ENCODE measurements around the gene LMOD2.
A peak's percentile ranks its signal among the peaks of the same experiment; 100 is the strongest.

The LMOD2 gene

DNA sequence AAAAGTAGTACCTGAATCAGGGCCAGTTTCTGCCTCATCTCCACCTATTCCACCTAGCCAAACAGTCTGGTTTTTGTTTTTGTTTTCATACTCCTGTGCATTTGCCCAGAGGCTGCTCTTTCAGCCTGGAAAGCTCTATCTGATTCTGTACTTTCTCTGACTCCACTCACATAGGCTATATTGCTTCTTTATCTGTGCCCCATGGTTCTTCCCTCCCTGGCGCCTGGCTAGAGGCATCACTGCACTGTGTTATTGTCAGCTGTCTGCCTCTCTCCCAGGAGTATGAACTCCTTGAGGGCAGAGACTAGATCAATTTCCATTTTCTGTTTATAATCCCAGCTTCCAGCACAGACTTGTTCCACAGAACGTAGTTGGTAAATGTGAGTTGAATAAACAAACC, 5.1 kb upstream of the LMOD2 start:
- TF ChIP-seq GATA1 (IDR thresholded peaks at IDR 0.05; ENCODE audit: low read depth, low read length), result no peak
- no peak for DNase-seq

DNA sequence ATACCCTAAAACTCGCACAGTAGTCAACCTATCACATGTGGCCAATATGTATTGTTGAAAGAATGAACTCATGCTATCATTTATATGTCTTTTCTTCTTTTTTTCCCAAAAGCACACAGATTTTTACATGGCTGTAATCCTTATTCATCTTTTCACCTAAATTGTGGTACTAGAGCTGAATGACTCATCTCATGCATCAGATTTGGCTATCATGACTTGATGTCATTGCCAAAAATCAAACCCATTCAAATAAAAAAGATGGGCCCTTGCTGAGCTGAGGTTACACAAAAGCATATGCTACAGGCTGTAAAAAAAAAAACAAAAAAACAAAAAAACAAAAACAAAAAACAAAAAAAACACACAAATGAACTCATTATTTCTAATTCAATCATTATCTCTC, 3.3 kb upstream of the LMOD2 start:
- DNase-seq, result no peak
- TF ChIP-seq GATA1 (IDR thresholded peaks at IDR 0.05; ENCODE audit: low read depth, low read length) (no peak), POLR2A (IDR thresholded peaks at IDR 0.05; ENCODE audit: low read length) (no peak)

DNA sequence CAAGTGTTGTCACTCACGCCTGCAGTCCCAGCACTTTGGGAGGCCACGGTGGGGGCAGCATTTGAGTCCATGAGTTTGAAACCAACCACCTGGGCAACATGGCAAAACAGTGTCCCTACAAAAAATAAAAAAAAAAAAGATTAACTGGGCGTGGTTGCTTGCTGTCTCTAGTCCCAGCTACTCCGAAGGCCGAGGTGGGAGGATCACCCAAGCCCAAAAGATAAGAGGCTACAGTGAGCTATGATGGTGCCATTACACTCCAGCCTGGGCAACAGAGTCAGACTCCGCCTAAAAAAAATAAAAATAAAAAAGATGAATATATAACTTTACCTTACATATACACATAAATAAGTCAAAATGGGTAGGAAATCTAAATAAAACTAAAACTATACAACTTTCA, 2.5 kb upstream of the LMOD2 start:
- no peak for TF ChIP-seq POLR2A (IDR thresholded peaks at IDR 0.05; ENCODE audit: low read length)
- TF ChIP-seq GATA1 (IDR thresholded peaks at IDR 0.05; ENCODE audit: low read depth, low read length), result no peak
- DNase-seq, result no peak

DNA sequence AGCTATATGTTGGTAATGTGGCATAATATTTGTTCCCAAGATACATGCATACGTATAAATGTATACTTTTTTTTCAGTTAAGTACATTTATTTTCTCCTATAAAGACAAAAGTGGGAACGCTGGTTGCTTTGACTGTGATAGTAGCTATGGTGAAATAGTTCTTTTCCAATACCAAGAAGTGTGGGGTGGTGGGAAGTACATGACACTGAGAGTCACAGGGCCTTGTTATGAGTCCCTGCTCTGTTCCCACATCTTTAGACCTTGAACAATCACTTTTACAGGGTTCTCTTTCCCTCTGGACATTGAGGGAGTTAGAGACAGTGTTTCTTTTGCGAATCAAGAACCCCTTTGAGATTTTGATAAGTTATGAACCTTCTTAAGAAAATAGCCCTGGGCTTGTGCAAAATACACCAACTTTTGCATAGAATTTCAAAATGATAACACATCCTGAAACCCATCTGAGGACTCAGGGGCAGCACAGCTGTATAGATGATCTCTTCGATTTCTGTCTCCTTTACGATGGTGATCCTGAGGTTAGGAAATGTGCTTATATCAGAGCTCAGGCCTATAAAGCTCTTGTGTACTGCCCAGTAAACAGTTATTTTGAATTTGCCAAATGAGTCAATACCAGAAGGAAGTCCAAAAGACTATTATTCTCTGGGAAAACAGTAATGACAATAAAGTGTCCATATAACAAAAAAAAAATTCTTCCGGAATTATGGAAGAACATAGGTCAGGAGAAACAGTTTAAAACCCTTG, 1.1 kb downstream of the LMOD2 start:
- TF ChIP-seq GATA1 (IDR thresholded peaks at IDR 0.05; ENCODE audit: low read depth, low read length) (no peak), POLR2A (IDR thresholded peaks at IDR 0.05; ENCODE audit: low read length) (no peak)
- DNase-seq, result no peak

DNA sequence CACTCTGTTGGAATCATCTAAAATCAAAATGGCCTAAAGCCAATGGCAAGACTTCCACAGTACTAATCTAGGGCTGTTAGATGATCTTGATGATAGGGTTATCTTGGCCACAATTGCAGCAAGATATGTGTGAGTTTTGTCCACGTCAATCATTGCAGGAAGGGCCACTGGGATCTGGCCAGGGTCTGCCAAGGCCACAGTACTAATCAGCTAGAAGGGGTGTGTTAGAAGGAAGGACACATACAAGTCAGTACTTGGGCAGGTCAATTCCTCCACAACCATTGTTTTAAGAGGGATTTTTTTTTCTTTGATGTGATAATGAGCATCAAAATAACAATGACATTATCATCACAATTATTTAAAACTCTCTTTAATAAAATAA, 1.6 kb downstream of the LMOD2 start:
- TF ChIP-seq GATA1 (IDR thresholded peaks at IDR 0.05; ENCODE audit: low read depth, low read length) (no peak), POLR2A (IDR thresholded peaks at IDR 0.05; ENCODE audit: low read length) (no peak)
- DNase-seq, result no peak

DNA sequence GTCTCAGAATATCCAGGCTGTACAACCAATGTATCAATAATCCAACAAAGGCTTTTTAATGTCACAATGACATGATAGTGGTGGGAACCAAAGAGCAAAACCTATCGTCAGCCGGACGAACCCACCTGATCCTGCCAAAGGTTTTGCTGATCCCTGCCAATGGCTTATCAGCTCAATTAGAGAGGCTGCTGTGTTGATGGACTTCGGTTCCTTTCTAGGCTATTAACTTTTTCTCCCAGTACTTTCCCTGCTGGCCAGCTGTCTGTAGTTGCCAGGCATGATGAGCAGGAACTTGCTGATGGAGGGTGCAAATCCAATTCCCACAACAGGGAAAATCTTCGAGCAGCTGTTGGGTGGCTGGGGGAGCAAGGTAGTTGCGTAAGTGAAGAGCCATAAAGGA, 2.4 kb downstream of the LMOD2 start:
- TF ChIP-seq GATA1 (IDR thresholded peaks at IDR 0.05; ENCODE audit: low read depth, low read length), result no peak
- no peak for TF ChIP-seq POLR2A (IDR thresholded peaks at IDR 0.05; ENCODE audit: low read length)
- DNase-seq, result no peak

DNA sequence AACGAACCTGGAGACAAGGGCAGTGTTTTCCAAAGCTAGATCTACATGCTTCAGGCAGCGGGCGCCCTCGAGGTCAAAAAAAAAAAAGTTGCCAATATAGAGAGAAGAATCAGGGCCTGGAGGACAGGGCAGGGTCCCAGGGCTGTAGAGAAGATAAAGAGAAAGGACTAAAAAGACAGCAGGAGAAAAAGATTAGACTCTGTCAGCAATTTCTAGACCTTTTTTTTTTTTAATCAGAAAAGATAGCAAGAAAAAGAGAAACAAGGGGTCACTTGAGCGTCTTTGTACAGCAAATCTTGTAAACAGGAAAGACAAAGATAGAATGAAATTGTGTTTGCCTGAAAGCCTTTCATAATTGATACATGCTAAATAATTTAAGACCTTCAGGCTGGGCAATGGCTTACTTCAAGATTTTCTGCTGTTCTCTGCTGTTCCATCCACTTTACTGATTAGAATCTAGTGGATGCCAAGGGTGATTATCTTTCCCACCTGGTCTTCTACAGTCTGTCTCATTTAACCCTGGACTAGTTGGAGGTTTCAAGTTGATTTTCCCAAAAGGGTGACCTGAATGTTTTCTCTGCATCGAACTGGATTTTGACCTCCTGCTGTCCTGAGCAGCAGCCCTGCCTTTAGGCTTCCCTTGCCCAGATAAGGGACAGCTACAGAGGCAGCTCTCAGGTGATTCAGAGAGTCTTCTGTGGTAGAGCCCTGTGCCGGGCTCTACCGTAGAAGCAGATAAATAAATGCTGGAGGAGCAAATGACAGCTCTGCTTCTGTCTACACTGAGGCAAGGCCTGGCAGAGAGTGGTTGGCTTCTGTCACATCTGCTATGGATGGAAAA, 5.1 kb downstream of the LMOD2 start:
- DNase-seq, result peak in 1 of 2 experiments; percentile 2
- TF ChIP-seq POLR2A (IDR thresholded peaks at IDR 0.05; ENCODE audit: low read length), result no peak
- no peak for TF ChIP-seq GATA1 (IDR thresholded peaks at IDR 0.05; ENCODE audit: low read depth, low read length)

DNA sequence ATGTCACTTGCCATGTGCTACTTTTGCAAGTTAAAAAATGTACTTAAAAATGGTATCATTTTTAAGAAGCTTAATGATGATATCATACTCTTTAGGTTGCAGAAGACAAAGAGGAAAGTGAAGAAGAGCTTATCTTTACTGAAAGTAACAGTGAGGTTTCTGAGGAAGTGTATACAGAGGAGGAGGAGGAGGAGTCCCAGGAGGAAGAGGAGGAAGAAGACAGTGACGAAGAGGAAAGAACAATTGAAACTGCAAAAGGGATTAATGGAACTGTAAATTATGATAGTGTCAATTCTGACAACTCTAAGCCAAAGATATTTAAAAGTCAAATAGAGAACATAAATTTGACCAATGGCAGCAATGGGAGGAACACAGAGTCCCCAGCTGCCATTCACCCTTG, 6.1 kb downstream of the LMOD2 start:
- TF ChIP-seq POLR2A (IDR thresholded peaks at IDR 0.05; ENCODE audit: low read length) (no peak), GATA1 (IDR thresholded peaks at IDR 0.05; ENCODE audit: low read depth, low read length) (no peak)
- no peak for DNase-seq

DNA sequence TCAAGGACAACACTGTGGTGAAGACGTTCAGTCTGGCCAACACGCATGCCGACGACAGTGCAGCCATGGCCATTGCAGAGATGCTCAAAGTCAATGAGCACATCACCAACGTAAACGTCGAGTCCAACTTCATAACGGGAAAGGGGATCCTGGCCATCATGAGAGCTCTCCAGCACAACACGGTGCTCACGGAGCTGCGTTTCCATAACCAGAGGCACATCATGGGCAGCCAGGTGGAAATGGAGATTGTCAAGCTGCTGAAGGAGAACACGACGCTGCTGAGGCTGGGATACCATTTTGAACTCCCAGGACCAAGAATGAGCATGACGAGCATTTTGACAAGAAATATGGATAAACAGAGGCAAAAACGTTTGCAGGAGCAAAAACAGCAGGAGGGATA, 6.6 kb downstream of the LMOD2 start:
- DNase-seq, result no peak
- TF ChIP-seq POLR2A (IDR thresholded peaks at IDR 0.05; ENCODE audit: low read length), result no peak
- no peak for TF ChIP-seq GATA1 (IDR thresholded peaks at IDR 0.05; ENCODE audit: low read depth, low read length)

DNA sequence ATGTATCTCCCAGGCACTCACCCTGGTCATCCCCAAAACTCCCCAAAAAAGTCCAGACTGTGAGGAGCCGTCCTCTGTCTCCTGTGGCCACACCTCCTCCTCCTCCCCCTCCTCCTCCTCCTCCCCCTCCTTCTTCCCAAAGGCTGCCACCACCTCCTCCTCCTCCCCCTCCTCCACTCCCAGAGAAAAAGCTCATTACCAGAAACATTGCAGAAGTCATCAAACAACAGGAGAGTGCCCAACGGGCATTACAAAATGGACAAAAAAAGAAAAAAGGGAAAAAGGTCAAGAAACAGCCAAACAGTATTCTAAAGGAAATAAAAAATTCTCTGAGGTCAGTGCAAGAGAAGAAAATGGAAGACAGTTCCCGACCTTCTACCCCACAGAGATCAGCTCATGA, 7.1 kb downstream of the LMOD2 start:
- no peak for TF ChIP-seq GATA1 (IDR thresholded peaks at IDR 0.05; ENCODE audit: low read depth, low read length)
- TF ChIP-seq POLR2A (IDR thresholded peaks at IDR 0.05; ENCODE audit: low read length), result no peak
- no peak for DNase-seq

DNA sequence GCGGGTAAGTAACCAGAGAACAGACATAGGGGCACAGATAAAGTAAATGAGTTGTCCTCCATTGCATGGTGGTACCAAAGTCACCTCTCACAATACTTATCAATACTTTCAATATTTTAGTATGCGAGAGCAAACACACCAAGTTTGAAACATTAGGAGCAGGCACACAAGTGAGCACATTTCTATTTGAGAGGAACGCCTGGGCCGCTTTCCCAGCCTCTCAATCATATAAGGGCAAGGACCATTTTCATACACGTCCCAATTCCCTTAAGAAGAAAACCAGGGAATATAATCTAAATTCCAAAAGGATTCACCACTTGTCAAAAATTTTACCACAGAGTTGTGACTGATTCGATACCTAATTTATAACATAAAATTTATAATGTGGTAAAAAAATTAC, 7.5 kb downstream of the LMOD2 start:
- no peak for DNase-seq
- TF ChIP-seq POLR2A (IDR thresholded peaks at IDR 0.05; ENCODE audit: low read length), result no peak
- TF ChIP-seq GATA1 (IDR thresholded peaks at IDR 0.05; ENCODE audit: low read depth, low read length), result no peak

DNA sequence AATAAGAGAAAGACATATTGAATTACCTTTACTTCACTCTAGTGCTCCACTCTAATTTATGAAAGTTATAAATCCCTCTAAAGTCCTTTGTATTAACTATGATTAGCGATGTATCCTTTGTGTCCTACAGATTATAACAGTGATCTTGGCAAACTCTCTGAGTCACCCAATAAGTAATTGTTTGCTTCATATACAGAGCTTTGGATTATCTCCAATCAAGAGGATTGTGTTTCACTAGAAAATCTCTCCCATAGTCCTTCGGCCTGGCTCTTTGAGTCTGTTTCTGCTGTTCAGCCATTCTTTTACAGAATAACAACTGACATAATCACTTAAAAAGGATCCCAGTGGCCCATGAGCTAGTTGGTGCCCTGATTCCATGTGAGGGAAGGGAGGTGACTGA, 9.5 kb downstream of the LMOD2 start:
- TF ChIP-seq GATA1 (IDR thresholded peaks at IDR 0.05; ENCODE audit: low read depth, low read length) (no peak), POLR2A (IDR thresholded peaks at IDR 0.05; ENCODE audit: low read length) (no peak)

DNA sequence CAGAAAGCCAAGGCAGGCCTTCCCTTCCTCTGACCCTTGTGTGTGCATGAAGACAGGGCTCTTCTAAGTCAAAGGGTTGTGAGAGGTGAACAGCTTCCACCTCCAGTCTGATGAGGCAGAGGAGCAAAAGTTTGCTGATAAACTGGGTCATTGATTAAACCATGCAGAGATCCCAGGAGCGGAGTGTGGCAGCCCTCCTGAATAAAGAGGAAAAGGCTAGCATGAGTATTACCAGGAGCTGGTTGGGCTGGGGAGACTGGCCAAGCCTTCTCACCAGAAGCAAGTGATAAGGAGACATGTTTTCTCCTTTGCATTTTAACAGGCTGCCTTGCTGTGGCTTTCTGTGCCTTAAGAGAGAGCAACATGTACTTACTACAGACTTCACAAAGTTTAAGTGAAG, 10.2 kb downstream of the LMOD2 start:
- DNase-seq, result no peak
- TF ChIP-seq POLR2A (IDR thresholded peaks at IDR 0.05; ENCODE audit: low read length), result no peak
- no peak for TF ChIP-seq GATA1 (IDR thresholded peaks at IDR 0.05; ENCODE audit: low read depth, low read length)

More for the DNA sequence above, 9.5 kb downstream of the LMOD2 start:
- no peak for DNase-seq

DNA sequence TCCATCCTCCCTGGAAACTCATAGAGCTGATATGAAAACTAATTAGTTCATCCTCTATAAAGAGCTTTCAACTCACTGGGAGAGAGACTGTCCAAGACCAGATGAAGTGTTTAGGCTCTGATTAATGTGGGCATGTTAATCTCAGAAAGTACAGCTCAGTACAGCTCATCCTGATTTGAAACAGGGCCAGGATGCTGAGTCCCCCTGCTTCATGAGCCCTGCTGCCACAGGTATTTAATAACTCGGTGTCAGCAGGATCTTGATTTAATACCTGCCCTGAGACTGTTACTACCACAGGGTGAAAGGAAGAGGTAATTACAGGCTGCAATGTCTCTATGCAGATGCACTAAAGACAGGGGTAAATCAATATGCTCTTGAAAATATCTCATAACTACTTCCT, 10.8 kb downstream of the LMOD2 start:
- DNase-seq, result no peak
- TF ChIP-seq GATA1 (IDR thresholded peaks at IDR 0.05; ENCODE audit: low read depth, low read length) (no peak), POLR2A (IDR thresholded peaks at IDR 0.05; ENCODE audit: low read length) (no peak)

DNA sequence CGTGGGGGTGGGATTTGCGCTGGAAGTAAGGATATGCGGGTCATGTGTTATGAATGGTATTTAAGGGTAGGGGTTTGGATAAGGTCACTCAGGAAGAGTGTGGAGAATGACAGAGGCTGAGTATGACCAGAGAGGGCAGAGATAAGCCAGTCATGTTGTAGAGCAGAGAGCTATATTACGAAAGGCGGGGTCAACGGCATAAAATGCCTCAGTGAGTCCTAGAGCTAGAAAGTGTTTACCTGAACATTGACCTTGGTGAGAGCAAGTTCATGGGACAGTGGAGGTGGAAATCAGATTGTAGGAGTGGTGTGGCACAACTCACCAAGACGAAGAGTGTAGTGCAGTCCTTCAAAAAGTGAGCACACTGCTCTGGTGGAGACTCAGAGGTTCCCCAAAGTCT, 13.8 kb downstream of the LMOD2 start:
- TF ChIP-seq GATA1 (IDR thresholded peaks at IDR 0.05; ENCODE audit: low read depth, low read length) (no peak), POLR2A (IDR thresholded peaks at IDR 0.05; ENCODE audit: low read length) (no peak)
- DNase-seq, result no peak

Measured in erythroblast (primary cell).